Kidney epithelial cell (primary cell): Measurements from ENCODE around the gene U2AF1L4. TPM values are rescaled to one million over a fixed set of nuclear protein-coding genes. Genes with fewer than 3 reads are reported as not detected.

Source experiments
- DNase-seq: peaks from one replicate; pipeline ENCODE4 v3.0.0-alpha.2; 2010; ENCODE audit warnings: low read depth
- H3K27me3 ChIP-seq: 2 replicates; pipeline ENCODE4 v1.6.0; 2011; ENCODE audit warnings: low read length; ENCODE audit not compliant: control insufficient read depth, insufficient read depth
- H3K36me3 ChIP-seq: 2 replicates; pipeline ENCODE4 v1.5.1; 2011; ENCODE audit warnings: low read length; ENCODE audit not compliant: control insufficient read depth, insufficient read depth
- H3K4me3 ChIP-seq: 2 replicates; pipeline ENCODE4 v1.5.1; 2011; ENCODE audit warnings: low read depth, mild to moderate bottlenecking, control low read depth, low read length
- CTCF ChIP-seq: IDR thresholded peaks from 2 replicates; pipeline ENCODE4 v1.5.1; 2011; ENCODE audit warnings: mild to moderate bottlenecking, moderate library complexity, low read length, control low read depth, inconsistent platforms; ENCODE audit not compliant: insufficient read depth, poor library complexity, severe bottlenecking
- total RNA-seq: library from RNA; depleted of rRNA; stranded (reverse); fragments of >200 nt; gene quantifications from 2 replicates; pipeline ENCODE4 v1.2.3, GENCODE V29; 2015

The U2AF1L4 gene
- total RNA-seq, 1 donor from 2014 or later, result 15.5 TPM

GRCh38 chr19:35717665-35718344, 27.4 kb downstream of the U2AF1L4 start, which contains the start of gene KMT2B:
KMT2B (plus strand) TSS chr19:35718003; CDS start chr19:35718019, 16 bp downstream.
- Histone ChIP-seq H3K4me3 (peak within 1 kb of the TSS; percentile 93), H3K27me3 (no peaks in the 10 kb centered on the region), H3K36me3 (peaks cover 5% of the 10 kb centered on the region)
- DNase-seq, result peak; percentile 77
- no peak for TF ChIP-seq CTCF

- Histone ChIP-seq H3K27me3 (no peaks in the 10 kb centered on the region), H3K4me3 (peak overlapping the region; percentile 93), H3K36me3 (peaks cover 2% of the 10 kb centered on the region)
- peak; percentile 96 for TF ChIP-seq CTCF
- peak; percentile 37 for DNase-seq
Measured at GRCh38 chr19:35716801-35717664, 28.2 kb downstream of the U2AF1L4 start.

- H3K27me3 ChIP-seq, result no peaks in the 10 kb centered on the region
- DNase-seq, result no peak
- H3K4me3 ChIP-seq, result peak overlapping the region; percentile 93
- no peak for TF ChIP-seq CTCF
- no peaks in the 10 kb centered on the region for H3K36me3 ChIP-seq
Measured at GRCh38 chr19:35715981-35716800, 29.0 kb downstream of the U2AF1L4 start.

GRCh38 chr19:35715355-35715809, 29.8 kb downstream of the U2AF1L4 start:
- DNase-seq, result no peak
- H3K4me3 ChIP-seq, result no peak overlapping the region
- H3K27me3 ChIP-seq, result no peaks in the 10 kb centered on the region
- no peak for TF ChIP-seq CTCF
- H3K36me3 ChIP-seq, result no peaks in the 10 kb centered on the region

GRCh38 chr19:35714601-35715354, 30.4 kb downstream of the U2AF1L4 start:
- DNase-seq, result no peak
- H3K4me3 ChIP-seq, result no peak overlapping the region
- H3K27me3 ChIP-seq, result no peaks in the 10 kb centered on the region
- no peaks in the 10 kb centered on the region for H3K36me3 ChIP-seq
- no peak for TF ChIP-seq CTCF
